DND-41 (cell line): ENCODE results near the gene LHX5.

ENCODE experiments used
- CTCF ChIP-seq: IDR thresholded peaks from 2 replicates; pipeline ENCODE4 v1.5.1; 2012; ENCODE audit warnings: borderline replicate concordance, low read length, moderate library complexity, mild to moderate bottlenecking; ENCODE audit not compliant: poor library complexity, severe bottlenecking; ENCODE audit errors: extremely low read depth
- EZH2 ChIP-seq: IDR thresholded peaks from 3 replicates; pipeline ENCODE4 v1.6.1; 2012; ENCODE audit warnings: borderline replicate concordance, low read depth, mild to moderate bottlenecking, moderate library complexity, low read length, inconsistent platforms; ENCODE audit not compliant: severe bottlenecking

- TF ChIP-seq CTCF: no peak
- TF ChIP-seq EZH2: no peak
Observed at GRCh38 chr12:113464852-113465719, 6.6 kb downstream of the LHX5 start.
